HepG2 (cell line): ENCODE data around the gene GSTK1. TPM values are rescaled to one million over a fixed set of nuclear protein-coding genes. Genes with fewer than 3 reads are reported as not detected.

Source experiments
- ATAC-seq: fragments of 200-7000 bp; cut with Tn5 transposase; 3 replicates; pipeline ENCODE4 v1.9.1; 2020; ENCODE audit warnings: mild to moderate bottlenecking, moderate library complexity
- BruUV-seq: library from RNA; stranded (reverse); fragments of 400-500 nt; replicated peaks from 2 replicates; lab custom pipeline; 2021; lab: Mats Ljungman, UMichigan
- CTCF ChIA-PET: fragments of 300-600 bp; formaldehyde crosslinking; extraction: SDS; loops from one replicate; lab custom pipeline; 2021; ENCODE audit warnings: low total read pairs, inconsistent platforms, low intra/inter-chr PET ratio; lab: Yijun Ruan, JAX
- POLR2A ChIA-PET: fragments of 350-600 bp; sonication (Branson Sonifier 250); formaldehyde crosslinking; loops from one replicate; lab custom pipeline; 2020; ENCODE audit warnings: antibody characterized with exemption, inconsistent platforms; lab: Yijun Ruan, JAX
- DNase-seq: peaks from one replicate; pipeline ENCODE4 v3.0.0-alpha.2; 2015; ENCODE audit warnings: low spot score
- FAIRE-seq: peaks from 3 replicates; lab custom pipeline; 2011; peaks lifted over from hg19 to GRCh38; lab: Jason Lieb, UNC
- H2AFZ ChIP-seq: one replicate; pipeline ENCODE4 v1.6.1; 2011; ENCODE audit warnings: low read length, inconsistent platforms
- H3K27ac ChIP-seq: fragments of 300-600 bp; 3 replicates; pipeline ENCODE4 v1.8.0; 2011; ENCODE audit warnings: mixed run types, mild to moderate bottlenecking, mixed read lengths, low read length, inconsistent platforms; ENCODE audit not compliant: insufficient read depth; ENCODE audit errors: extremely low read length
- H3K27me3 ChIP-seq, 2 experiments: fragments of 200-600 bp in 1 of 2; 2 replicates in 1 of 2; 3 replicates in 1 of 2; pipeline versions ENCODE4 v1.6.0 to v1.8.0; 2011; ENCODE audit warnings: low read length in 2 of 2, mild to moderate bottlenecking in 2 of 2, moderate library complexity in 2 of 2, inconsistent platforms in 1 of 2; ENCODE audit not compliant: insufficient read depth in 2 of 2, control insufficient read depth in 1 of 2
- H3K36me3 ChIP-seq, 2 experiments: fragments of 200-600 bp in 1 of 2; replicated peaks in 1 of 2; 2 replicates in 1 of 2; 3 replicates in 1 of 2; pipeline versions ENCODE4 v1.5.1 to v1.8.0; 2011; ENCODE audit warnings: low read length in 2 of 2, inconsistent platforms in 1 of 2; ENCODE audit not compliant: insufficient read depth in 2 of 2, control insufficient read depth in 1 of 2
- H3K4me1 ChIP-seq: 2 replicates; pipeline ENCODE4 v1.5.1; 2012; ENCODE audit warnings: low read length, inconsistent platforms; ENCODE audit not compliant: insufficient read depth
- H3K4me2 ChIP-seq: 2 replicates; pipeline ENCODE4 v1.6.0; 2011; ENCODE audit warnings: low read depth, low read length, inconsistent platforms
- H3K4me3 ChIP-seq, 3 experiments: fragments of 200-600 bp in 1 of 3; sonication (generic), shearing (Covaris generic) in 1 of 3; replicated peaks in 1 of 3; 2 replicates each; pipeline ENCODE4 v1.5.1; 2011 to 2016; ENCODE audit warnings: low read length in 3 of 3, inconsistent platforms in 2 of 3, low read depth in 2 of 3, mild to moderate bottlenecking in 2 of 3, control low read depth in 1 of 3, mixed read lengths in 1 of 3; ENCODE audit not compliant: insufficient read depth in 1 of 3
- H3K79me2 ChIP-seq: one replicate; pipeline ENCODE4 v1.6.1; 2011; ENCODE audit warnings: low read length, inconsistent platforms; ENCODE audit not compliant: insufficient read depth
- H3K9ac ChIP-seq: 2 replicates; pipeline ENCODE4 v1.6.0; 2011; ENCODE audit warnings: mild to moderate bottlenecking, low read depth, low read length, inconsistent platforms; ENCODE audit not compliant: insufficient read depth
- H3K9me3 ChIP-seq: 2 replicates; pipeline ENCODE4 v1.5.1; 2012; ENCODE audit warnings: mild to moderate bottlenecking, low read length
- H4K20me1 ChIP-seq: 2 replicates; pipeline ENCODE4 v1.6.0; 2011; ENCODE audit warnings: inconsistent platforms, mild to moderate bottlenecking, low read length, moderate library complexity; ENCODE audit not compliant: insufficient read depth
- ASH2L ChIP-seq: fragments of 300-600, 200-600 bp; sonication (generic); IDR thresholded peaks from 2 replicates; pipeline ENCODE4 v1.7.0; 2017; ENCODE audit warnings: low read depth, mild to moderate bottlenecking, moderate library complexity, mixed read lengths, low read length; ENCODE audit not compliant: insufficient read length
- HOXD1 ChIP-seq: sonication (generic); formaldehyde crosslinking; IDR thresholded peaks from 2 replicates; pipeline ENCODE4 v1.5.0; 2020; ENCODE audit warnings: missing genetic modification reagents
- MXD4 ChIP-seq: IDR thresholded peaks from 2 replicates; pipeline ENCODE4 v1.6.1; 2016; ENCODE audit warnings: mild to moderate bottlenecking, missing biosample characterization, missing genetic modification reagents
- MXI1 ChIP-seq: IDR thresholded peaks from 3 replicates; pipeline ENCODE4 v1.6.1; 2012; ENCODE audit warnings: low read depth, low read length, inconsistent platforms, borderline replicate concordance
- RFX1 ChIP-seq: fragments of 450-650 bp; IDR thresholded peaks from 2 replicates; pipeline ENCODE4 v1.6.1; 2017
- SOX6 ChIP-seq, 2 experiments: fragments of 450-650 bp in 1 of 2; sonication (generic) in 1 of 2; formaldehyde crosslinking in 1 of 2; IDR thresholded peaks; 2 replicates each; pipeline versions ENCODE4 v1.4.0 to v1.6.1; 2017 to 2020; ENCODE audit warnings: antibody characterized with exemption in 1 of 2, mild to moderate bottlenecking in 1 of 2, missing genetic modification reagents in 1 of 2
- ZNF768 ChIP-seq: sonication (generic); formaldehyde crosslinking; IDR thresholded peaks from 2 replicates; pipeline ENCODE4 v1.4.0; 2020; ENCODE audit warnings: missing genetic modification reagents
- WGBS: methylation state at CpG from one replicate; pipeline ENCODE4 v1.1.6; 2017; ENCODE audit warnings: low lambda C conversion rate; 5-methylcytosine and 5-hydroxymethylcytosine counted together
- in situ Hi-C: cut with HindIII; loops from 2 replicates; pipeline ENCODE4 v1.10.0; 2017; ENCODE audit warnings: low pct_unique_long_range_greater_than_20kb; ENCODE audit not compliant: extremely low pct_ligation_motif_present
- intact Hi-C: fragments of 100-400 bp; cut with micrococcal nuclease; formaldehyde crosslinking; loops from one replicate; pipeline ENCODE4 v1.10.0; 2022; ENCODE audit not compliant: unreplicated experiment
- polyA plus RNA-seq, 8 experiments: library from polyadenylated mRNA; depleted of rRNA in 3 of 8; stranded (reverse) in 7 of 8; unstranded in 1 of 8; fragments of >200 nt; fragmentation: Illumina TruSeq in 4 of 8; extraction: Trizol in 4 of 8; gene quantifications; 2 replicates each; pipeline versions ENCODE4 v1.2.1 to v1.2.3, GENCODE V29; 2011 to 2016; ENCODE audit warnings: low read depth in 4 of 8, missing spikeins in 1 of 8, mixed read lengths in 1 of 8; ENCODE audit not compliant: insufficient read depth in 1 of 8
- total RNA-seq, 5 experiments: library from RNA; depleted of rRNA; stranded (reverse); fragments of >200 nt; fragmentation: Illumina TruSeq; extraction: Trizol; gene quantifications; 2 replicates each; pipeline ENCODE4 v1.2.3, GENCODE V29; 2016; ENCODE audit warnings: low read depth in 1 of 5
- TF ChIP-seq, protein P1 (sequence below): IDR thresholded peaks from 2 replicates; pipeline ENCODE4 v1.6.1; 2012; ENCODE audit warnings: inconsistent platforms
- TF ChIP-seq, protein P2 (sequence below): IDR thresholded peaks from 2 replicates; pipeline ENCODE4 v1.4.0; 2020; ENCODE audit warnings: mild to moderate bottlenecking, missing genetic modification reagents
- TF ChIP-seq, protein P3 (sequence below): sonication (generic); formaldehyde crosslinking; conservative IDR thresholded peaks from 2 replicates; pipeline ENCODE4 v1.4.0; 2020; ENCODE audit warnings: missing genetic modification reagents
- TF ChIP-seq, protein P4 (sequence below): sonication (generic); formaldehyde crosslinking; IDR thresholded peaks from 2 replicates; pipeline ENCODE4 v1.4.0; 2020; ENCODE audit warnings: missing genetic modification reagents, borderline replicate concordance

The GSTK1 gene
- total and polyA plus RNA-seq, 2 of the 13 experiments (the other 11 are each of a cell fraction or from before 2014, with no cell fraction given), result 64.6 to 92.1 TPM

DNA sequence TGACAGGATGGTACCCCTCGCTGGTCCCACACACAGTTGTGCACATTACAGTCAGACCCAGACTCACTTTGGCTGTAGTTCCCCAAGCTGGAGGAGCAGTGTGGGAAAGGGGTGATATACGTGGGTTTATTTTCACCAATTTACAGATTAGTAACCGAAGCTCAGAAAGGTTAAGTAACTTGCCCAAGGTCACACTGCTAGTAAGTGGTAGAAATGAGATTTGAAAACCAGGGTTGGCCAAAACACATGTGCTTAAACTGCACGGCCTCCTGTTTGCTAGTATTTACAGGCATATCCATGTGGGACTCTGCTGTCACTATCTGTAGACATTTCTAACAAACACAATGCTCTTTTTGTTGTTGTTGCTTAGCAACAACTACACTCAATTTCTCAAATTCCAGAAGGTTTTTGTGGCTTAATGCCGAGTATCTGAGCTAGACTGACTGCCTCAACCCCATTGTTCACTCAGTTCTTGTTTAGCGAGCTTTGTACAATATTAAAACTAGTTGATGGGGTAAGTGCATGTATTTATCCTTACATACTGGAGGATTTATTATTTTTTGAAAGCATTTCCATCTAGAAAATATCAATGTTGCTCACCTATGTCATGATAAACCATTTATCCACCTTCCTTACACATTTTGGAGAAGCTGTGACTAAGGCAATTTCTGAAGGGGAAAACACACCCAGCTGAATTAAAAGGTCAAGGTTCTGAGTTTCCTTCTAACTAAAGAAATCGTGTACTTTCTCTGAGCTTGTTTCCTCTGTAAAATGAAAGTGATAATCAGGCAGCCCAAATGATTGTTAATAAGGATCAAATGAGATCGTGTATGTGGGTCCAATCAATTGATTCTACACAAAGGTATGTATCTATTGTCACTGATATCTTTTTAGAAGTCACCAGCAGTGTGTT is 16.2 kb downstream of the GSTK1 start:
- intact Hi-C loops, result loop anchor here (2.0 kb wide), 1 partner anchor 15 kb away; no protein-coding TSS in a partner anchor
- H3K4me3 ChIP-seq, result peak overlapping the region in 1 of 3 experiments; percentile 14; a peak in 1 of 6 replicates
- DNase-seq, result peak; percentile 80
- CTCF ChIA-PET, result no interaction called here
- H2AFZ ChIP-seq, result no peak overlapping the region
- H3K27ac ChIP-seq, result peak overlapping the region; percentile 40
- BruUV-seq, result no TSS peak
- no peaks in the 10 kb centered on the region for H3K79me2 ChIP-seq
- H3K4me1 ChIP-seq, result peaks cover 29% of the 10 kb centered on the region
- H3K9me3 ChIP-seq, result no peaks in the 10 kb centered on the region
- FAIRE-seq, result no peak
- H4K20me1 ChIP-seq, result no peaks in the 10 kb centered on the region
- no peaks in the 10 kb centered on the region for H3K27me3 ChIP-seq
- in situ Hi-C loops, result no loop called here
- POLR2A ChIA-PET, result interaction anchor here (1.2 to 1.7 kb wide), 2 partner anchors 9 to 16 kb away, joined by 4 to 14 read pairs; partner anchors contain the start of genes CASP2 and GSTK1
- peak overlapping the region; percentile 69 for H3K4me2 ChIP-seq
- no peaks in the 10 kb centered on the region for H3K36me3 ChIP-seq
- H3K9ac ChIP-seq, result peak overlapping the region; percentile 52
- WGBS, result 3% methylated on average over 8 of the region's 8 CpGs
- ATAC-seq, result peak; percentile 75
- TF ChIP-seq, protein P1, sequence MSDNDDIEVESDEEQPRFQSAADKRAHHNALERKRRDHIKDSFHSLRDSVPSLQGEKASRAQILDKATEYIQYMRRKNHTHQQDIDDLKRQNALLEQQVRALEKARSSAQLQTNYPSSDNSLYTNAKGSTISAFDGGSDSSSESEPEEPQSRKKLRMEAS, result peak; percentile 29; the same call in 1 of the 2 replicates
- TF ChIP-seq, protein P2, sequence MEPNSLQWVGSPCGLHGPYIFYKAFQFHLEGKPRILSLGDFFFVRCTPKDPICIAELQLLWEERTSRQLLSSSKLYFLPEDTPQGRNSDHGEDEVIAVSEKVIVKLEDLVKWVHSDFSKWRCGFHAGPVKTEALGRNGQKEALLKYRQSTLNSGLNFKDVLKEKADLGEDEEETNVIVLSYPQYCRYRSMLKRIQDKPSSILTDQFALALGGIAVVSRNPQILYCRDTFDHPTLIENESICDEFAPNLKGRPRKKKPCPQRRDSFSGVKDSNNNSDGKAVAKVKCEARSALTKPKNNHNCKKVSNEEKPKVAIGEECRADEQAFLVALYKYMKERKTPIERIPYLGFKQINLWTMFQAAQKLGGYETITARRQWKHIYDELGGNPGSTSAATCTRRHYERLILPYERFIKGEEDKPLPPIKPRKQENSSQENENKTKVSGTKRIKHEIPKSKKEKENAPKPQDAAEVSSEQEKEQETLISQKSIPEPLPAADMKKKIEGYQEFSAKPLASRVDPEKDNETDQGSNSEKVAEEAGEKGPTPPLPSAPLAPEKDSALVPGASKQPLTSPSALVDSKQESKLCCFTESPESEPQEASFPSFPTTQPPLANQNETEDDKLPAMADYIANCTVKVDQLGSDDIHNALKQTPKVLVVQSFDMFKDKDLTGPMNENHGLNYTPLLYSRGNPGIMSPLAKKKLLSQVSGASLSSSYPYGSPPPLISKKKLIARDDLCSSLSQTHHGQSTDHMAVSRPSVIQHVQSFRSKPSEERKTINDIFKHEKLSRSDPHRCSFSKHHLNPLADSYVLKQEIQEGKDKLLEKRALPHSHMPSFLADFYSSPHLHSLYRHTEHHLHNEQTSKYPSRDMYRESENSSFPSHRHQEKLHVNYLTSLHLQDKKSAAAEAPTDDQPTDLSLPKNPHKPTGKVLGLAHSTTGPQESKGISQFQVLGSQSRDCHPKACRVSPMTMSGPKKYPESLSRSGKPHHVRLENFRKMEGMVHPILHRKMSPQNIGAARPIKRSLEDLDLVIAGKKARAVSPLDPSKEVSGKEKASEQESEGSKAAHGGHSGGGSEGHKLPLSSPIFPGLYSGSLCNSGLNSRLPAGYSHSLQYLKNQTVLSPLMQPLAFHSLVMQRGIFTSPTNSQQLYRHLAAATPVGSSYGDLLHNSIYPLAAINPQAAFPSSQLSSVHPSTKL, result peak; percentile 28; the same call in 1 of the 2 replicates
- TF ChIP-seq HOXD1 (CRISPR knock-in tag) (no peak), ASH2L (peak; percentile 21), ZNF768 (peak; percentile 48; the same call in 1 of the 2 replicates), SOX6 (IDR thresholded peaks at IDR 0.05) (no peak), SOX6 (CRISPR knock-in tag; IDR thresholded peaks at IDR 0.05) (0 out of 2 replicates have a peak, but pooled peaks have one; percentile 13), MXD4 (CRISPR knock-in tag) (peak; percentile 33; the same call in 1 of the 2 replicates), RFX1 (peak; percentile 73), MXI1 (peak; percentile 93; the same call in 2 of the 3 replicates)
- TF ChIP-seq, protein P3, sequence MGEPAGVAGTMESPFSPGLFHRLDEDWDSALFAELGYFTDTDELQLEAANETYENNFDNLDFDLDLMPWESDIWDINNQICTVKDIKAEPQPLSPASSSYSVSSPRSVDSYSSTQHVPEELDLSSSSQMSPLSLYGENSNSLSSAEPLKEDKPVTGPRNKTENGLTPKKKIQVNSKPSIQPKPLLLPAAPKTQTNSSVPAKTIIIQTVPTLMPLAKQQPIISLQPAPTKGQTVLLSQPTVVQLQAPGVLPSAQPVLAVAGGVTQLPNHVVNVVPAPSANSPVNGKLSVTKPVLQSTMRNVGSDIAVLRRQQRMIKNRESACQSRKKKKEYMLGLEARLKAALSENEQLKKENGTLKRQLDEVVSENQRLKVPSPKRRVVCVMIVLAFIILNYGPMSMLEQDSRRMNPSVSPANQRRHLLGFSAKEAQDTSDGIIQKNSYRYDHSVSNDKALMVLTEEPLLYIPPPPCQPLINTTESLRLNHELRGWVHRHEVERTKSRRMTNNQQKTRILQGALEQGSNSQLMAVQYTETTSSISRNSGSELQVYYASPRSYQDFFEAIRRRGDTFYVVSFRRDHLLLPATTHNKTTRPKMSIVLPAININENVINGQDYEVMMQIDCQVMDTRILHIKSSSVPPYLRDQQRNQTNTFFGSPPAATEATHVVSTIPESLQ (CRISPR knock-in tag), result no peak
- TF ChIP-seq, protein P4, sequence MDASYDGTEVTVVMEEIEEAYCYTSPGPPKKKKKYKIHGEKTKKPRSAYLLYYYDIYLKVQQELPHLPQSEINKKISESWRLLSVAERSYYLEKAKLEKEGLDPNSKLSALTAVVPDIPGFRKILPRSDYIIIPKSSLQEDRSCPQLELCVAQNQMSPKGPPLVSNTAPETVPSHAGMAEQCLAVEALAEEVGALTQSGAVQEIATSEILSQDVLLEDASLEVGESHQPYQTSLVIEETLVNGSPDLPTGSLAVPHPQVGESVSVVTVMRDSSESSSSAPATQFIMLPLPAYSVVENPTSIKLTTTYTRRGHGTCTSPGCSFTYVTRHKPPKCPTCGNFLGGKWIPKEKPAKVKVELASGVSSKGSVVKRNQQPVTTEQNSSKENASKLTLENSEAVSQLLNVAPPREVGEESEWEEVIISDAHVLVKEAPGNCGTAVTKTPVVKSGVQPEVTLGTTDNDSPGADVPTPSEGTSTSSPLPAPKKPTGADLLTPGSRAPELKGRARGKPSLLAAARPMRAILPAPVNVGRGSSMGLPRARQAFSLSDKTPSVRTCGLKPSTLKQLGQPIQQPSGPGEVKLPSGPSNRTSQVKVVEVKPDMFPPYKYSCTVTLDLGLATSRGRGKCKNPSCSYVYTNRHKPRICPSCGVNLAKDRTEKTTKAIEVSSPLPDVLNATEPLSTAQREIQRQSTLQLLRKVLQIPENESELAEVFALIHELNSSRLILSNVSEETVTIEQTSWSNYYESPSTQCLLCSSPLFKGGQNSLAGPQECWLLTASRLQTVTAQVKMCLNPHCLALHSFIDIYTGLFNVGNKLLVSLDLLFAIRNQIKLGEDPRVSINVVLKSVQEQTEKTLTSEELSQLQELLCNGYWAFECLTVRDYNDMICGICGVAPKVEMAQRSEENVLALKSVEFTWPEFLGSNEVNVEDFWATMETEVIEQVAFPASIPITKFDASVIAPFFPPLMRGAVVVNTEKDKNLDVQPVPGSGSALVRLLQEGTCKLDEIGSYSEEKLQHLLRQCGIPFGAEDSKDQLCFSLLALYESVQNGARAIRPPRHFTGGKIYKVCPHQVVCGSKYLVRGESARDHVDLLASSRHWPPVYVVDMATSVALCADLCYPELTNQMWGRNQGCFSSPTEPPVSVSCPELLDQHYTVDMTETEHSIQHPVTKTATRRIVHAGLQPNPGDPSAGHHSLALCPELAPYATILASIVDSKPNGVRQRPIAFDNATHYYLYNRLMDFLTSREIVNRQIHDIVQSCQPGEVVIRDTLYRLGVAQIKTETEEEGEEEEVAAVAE (CRISPR knock-in tag), result no peak
